ENCODE measurements around the gene ELAVL1.
"Not testable (repeated sequence)": the region's sequence is repeated elsewhere in the genome, so short reads cannot be mapped to it uniquely, and the experiment has no call there.

ELAVL1 gene

DNA sequence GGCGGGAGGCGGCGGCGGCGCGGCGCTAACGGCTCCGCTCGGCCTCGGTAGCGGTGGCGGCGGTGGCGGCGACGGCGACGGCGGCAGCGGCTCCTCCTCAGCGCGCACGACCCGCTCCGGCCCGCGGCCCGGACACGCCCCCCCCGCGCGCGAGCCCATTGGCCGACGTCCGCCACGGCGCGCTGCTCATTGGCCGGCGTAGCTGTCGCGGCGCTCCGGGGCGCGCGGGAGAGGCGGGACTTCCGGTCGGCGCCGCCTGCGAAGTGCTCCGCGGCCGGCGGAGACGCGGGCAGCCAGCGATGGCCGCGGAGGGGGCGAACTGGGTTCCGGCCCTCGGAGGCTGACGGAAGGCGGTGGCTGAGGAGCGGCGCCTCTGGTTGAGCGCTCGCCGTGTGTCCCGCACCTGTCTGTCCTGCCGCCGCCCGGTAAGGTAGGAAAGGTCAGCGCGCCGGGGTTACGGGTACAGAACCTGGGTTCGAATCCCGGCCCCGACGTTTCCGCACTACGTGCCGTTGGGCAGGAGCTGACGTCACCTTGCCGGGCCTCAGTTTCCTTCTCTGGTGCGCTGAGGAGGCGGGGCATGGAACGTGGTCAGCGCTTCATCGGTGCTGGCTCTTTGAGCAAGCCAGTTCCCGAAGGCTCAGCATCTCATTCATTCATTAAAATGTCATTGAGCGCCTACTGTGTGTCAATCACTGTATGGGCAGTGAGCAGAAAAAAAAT, at the start of gene ELAVL1:
Gene ELAVL1, minus strand, starts transcription at position 108 of the 723 bp plus-strand sequence. CDS start 13,826 bp downstream, outside the sequence.
- peak; percentile 46 for DNase-seq

DNA sequence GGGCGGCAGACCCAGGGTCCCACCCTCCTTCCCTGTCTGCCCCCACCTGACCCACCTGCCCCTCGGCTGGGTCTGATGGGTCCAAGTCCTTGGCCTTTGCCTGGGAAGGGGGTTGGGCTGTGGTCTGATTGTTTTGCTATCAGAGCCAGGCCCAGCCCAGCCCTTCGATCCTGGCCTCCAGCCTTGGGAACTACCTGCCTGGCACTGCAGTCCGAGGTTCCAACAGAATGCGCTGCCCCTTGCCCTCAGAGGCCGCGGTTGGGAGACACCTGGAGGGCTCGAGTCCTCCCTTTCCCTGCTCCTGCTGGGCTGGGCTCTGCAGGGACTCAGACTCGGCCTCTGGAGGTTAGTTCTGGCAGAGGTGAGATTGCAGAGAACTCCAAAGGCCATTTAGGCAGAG, 48.7 kb upstream of the ELAVL1 start:
- no peak for DNase-seq

DNA sequence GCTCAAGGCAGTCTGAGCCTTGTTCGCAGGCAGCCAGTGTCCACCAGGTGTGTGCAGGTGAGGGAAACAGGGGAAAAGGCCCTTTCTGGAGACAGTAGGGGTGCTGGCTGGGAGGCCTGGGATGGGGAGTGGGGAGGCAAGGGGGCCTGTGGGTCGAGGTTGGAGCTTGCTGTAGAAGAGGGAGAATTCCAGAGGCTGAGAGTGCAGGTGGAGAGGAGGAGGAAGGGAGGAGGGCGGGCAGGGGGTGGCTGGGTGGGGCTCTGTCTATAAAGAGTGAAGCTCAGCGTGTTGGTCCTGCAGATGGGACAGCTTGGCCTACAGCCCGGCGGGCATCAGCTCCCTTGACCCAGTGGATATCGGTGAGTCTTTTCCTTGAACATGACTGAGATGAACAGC, 47.0 kb upstream of the ELAVL1 start, which contains the start of gene CCL25:
Gene CCL25, plus strand, starts transcription at position 297 of the 396 bp plus-strand sequence. CDS start 290 bp downstream, outside the sequence.
- DNase-seq: no peak

DNA sequence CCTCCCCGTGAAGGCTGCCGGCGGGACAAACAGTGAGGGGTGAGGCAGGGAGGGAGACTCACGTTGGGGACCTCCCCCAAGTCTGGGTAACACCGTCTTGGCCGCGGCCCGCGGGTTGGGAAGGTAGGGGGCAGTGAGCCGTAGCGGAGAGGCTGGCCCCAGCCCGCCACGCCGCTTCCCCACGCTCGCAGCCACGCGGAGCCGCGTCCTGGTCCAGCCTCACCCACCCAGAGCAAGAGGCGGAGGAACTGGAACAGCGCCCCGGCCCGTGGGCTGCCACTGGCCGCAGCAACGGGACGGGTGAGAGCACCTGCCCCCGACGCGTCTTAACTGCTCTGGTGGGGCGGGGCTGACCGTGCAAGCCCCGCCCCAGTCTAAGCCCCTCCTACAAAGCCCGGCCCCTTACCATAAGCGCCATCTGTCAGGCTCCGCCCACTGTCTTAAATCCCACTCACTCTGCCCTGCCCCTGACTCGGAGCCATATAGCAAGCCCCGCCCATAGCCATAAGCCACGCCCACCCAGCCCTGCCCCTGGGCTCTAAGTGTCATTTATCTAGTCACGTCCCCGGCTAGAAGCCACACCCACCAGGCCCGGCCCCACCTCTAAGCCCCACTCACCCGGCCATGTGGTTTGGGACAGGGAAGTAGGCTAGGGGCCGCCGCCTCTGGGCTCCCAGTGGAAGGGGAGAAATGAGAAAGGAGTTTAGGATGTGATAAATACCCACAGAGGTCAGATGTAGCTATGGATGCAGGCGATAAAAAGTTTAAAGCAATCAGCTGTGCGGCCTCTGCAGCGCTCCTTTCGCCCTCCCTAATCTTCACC, 45.0 kb upstream of the ELAVL1 start:
- peak; percentile 26 for DNase-seq

DNA sequence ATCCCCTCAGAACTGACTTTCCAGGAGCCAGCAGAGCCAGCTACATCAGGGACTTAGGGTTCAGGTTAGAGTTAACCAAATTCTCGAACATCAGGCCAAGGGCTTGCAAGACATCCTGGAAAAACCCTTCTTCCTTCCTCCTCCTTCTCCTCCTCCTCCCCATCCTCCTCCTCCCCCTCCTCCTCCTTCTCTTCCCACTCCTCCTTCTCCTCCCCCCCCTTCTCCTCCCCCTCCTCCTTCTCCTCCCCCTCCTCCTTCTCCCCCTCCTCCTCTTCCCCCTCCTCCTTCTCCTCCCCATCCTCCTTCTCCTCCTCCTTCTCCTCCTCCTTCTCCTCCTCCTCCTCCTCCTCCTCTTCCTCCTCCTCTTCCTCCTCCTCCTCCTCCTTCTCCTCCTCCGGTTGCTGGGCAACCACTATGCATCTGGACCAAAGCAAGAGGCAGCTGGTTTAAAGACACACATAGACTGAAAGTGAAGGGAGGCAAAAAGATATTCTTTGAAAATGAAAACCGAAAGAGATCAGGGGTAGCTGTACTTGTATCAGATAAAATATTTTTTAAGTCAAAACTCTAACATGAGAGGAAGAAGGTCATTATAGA, 41.2 kb upstream of the ELAVL1 start:
- DNase-seq: no peak

DNA sequence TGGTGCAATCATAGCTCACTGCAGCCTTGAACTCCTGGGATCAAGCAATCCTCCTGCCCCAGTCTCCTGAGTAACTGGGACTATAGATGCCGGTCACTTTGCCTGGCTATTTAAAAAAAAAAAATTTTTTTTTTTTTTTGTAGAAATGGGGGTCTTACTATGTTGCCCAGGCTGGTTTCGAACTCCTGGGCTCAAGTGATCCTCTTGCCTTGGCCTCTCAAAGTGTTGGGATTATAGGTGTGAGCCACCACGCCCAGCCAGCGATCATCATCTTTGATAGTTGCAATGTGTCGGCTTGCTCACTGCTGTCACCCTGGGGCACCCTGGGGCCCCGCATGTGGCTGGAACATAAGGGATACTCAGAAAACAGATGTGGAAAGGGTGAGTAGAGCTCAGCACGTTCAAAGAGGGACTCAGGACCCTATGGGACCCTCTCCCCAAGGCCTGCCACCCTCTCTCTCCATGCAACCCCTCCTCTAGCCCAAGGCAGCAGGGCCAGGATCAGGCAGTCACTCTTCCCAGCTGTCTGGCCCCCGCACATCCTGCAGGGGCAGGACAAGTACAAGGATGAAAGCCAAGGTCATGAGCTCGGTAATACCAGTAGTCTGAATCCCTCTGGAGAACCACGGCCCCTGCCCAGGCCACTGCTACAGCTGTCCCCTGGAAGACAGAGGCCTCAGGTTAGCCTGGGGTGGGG, 40.6 kb upstream of the ELAVL1 start:
- no peak for DNase-seq

DNA sequence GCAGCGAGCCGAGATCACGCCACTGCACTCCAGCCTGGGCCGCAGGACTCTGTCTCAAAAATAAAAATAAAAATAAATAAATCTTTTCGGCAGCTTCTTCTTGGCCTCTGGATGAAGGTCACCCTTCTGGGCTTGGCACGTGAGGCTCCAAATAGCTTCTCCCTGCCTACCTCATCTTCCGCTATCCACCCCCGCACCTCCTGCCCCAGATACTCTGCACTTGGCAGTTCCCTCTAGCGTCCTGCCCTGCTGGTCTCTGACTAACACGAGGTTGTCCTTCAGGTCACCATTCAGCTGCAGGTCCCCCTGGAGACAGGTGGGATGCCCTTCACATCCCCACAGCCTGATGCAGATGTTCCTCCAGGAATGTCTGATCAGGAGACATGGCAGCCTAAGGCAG, 38.6 kb upstream of the ELAVL1 start:
- no peak for DNase-seq

DNA sequence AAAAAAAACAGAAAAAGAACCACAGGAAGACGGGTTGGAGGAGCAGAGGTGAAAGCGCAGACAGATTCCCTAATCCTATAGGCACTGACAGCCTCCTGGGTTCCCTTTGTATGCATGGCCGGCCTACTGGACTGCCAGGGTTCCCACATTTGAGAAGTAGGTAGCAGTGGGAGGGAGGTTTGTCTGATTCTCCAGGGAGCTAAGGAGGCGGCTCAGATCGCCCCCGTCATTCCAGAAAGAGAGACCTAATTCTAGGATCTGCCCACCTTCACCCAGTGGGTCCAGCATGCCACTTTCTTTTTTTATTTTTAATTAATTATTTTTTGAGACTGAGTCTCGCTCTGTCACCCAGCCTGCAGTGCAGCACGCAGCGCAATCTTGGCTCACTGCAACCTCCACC, 37.5 kb upstream of the ELAVL1 start:
- DNase-seq: no peak

DNA sequence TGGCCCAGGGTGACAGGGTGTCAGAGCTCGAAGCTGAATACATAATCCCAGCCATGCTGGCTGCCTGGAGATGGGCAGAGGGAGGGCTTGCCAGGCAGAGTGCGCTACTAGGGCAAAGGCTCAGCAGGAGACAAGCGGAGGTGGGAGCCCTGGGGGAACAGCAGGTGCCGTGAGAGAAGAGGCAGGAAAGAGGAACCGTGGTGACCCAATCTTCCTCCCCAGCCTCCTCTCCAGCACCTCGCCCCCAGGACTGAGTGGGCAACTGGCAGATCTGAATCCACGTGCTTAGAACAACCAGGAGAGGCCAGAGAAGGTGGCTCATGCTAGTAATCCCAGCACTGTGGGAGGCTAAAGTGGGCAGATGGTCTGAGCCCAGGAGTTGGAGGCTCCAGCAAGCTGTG, 36.1 kb upstream of the ELAVL1 start:
- no peak for DNase-seq

DNA sequence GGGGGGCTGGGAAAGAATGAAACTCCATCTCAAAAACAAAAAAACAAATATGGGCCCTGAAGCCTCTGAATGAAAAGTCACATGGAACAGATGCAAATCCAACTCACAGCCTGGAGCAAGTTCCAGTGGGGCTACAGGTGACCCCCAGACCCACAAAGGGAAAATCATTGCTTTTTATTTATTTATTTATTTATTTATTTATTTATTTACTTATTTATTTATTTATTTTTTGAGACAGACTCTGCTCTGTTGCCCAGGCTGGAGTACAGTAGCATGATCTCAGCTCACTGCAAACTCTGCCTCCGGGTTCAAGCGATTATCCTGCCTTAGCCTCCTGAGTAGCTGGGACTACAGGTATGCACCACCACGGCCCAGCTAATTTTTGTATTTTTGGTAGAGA, 33.8 kb upstream of the ELAVL1 start:
- no peak for DNase-seq

DNA sequence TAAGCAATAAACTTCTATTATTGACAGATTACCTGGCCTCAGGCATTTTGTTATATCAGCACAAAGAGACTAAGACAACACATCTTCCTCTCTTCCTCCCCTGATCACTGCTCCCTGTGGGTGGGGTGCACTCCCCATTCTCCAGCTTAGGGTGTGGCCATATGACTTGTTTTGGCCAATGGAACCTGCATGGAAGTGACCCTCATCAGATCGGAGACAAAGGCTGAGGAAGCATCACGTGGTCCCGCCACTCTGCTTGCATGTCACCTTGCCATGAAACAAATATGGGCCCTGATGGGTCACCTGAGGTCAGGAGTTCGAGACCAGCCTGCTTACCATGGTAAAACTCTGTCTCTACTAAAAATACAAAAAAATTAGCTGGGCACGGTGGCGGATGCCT, 33.4 kb upstream of the ELAVL1 start:
- DNase-seq: no peak

DNA sequence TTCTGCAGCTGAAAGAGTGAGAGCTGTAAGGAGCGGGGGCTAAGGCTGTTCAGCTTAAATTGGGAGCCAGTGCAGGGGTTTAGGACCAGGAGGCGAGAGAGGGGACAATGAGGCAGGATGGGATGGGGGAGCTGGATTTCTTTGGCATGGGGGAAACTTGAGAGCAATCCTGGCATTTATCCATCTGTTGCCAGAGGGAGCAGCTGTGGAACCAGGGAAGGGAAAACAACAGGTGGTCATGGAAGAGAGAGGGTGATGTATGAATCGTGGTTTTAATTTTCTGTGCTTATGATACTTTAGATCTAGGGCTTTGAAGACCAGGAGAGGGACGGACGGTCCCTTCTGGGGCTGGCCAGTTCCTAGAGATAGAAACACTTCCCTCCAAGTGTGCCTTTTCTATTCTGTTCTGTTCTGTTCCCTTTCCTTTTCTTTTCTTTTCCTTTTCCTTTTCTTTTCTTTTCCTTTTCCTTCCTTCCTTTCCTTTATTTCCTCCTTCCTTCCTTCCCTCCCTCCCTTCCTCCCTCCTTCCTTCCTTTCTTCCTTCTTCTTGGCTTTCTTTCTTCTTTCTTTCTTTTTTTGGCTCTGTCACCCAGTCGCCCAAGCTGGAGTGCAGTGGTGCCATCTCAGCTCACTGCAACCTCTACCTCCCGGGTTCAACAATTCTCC, 31.1 kb upstream of the ELAVL1 start:
- DNase-seq: peak; percentile 68

DNA sequence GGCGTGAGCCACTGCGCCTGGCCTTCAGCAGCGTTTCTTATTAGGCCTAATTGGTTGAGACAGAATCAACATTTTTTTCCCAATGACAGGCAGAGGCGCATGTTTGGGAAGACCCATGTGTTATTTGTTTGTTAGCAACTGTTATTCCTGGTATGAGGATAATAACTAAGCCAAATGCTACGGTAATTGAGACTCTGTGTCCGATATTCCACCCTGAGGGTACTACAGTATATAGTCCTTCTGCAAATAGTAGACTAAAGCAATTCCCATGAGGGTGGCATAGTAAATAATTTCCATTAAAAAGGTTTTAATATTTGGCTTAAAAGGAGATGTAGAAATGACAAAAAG, 28.7 kb upstream of the ELAVL1 start:
- DNase-seq: no peak

DNA sequence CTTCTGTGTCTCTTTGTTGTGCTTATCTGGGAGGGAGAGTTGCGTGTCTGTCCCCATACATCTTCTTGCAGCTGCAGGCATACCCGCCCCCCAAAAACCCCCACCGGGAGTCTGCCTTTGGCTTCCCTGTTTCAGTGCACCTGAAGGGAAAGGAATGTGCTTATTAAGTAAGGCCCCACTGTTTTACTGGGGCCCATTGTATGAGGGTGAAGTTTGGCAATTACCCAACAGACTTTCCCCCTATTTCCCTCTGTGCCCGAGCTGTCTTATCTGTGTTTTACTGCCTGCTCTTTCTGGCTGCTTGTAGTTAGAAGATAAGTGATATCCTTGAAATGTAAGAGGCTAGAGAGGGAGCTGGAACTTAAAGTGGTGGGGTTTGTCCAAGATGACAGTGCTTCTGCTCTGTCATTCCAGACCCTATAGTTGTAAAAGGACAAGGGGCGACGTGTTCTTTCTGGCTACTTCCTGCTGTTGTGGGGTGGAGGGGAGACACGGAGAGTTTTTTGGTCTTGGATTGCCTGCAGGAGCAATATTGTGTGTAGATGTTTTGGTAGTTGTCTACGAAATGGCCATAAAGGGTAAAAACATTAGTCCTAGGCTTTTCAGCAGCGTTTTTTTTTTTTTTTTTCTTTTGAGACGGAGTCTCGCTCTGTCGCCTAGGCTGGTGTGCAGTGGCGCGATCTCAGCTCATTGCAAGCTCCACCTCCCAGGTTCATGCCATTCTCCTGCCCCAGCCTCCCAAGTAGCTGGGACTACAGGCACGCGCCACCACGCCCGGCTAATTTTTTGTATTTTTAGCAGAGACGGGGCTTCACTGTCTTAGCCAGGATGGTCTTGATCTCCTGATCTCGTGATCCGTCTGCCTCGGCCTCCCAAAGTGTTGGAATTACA, 28.1 kb upstream of the ELAVL1 start:
- not testable (repeated sequence) for DNase-seq

DNA sequence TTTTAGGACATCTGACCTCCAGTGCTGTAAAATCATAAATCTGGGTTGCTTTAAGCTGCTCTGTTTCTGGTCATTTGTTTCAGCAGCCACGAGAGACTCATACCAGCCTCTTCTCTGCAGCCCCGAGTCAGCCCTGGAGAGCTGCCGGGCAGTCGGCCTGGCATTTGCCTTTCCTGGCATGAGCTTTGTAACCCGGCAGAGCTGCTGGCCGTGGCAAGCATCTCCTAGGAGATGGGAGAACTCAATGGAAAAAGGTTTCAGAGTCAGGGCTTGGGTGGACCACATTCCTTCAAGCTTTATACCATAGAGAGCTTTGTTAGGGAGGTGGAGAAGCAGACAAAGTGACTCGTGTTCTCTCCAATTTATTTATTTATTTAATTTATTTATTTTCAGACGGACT, 25.5 kb upstream of the ELAVL1 start:
- no peak for DNase-seq

DNA sequence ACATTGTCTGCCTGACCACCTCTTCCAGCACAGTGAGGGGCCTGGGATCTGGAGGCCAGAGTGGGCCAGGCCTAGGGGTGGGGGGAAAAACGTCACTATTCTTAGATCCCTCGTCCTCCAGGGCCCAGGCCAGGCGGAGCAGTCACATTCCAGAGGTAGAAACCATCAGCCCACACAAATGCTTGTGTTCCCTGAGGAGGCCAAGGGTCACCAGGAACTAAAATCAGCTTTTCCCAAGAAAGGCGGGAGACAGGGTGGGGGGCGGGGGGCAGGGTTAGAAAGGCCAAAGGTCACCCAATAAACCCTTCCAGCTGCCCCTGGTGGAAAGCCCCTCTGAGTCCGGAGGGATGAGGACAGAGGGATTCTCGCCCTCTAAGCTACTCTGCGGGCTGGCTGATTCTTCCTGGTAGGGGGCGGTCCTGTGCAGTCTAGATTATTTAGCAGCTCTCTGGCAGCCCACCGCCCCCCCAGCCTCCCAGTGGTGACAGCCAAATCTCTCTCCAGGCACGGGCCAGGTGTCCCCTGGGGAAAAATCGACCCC, 23.6 kb upstream of the ELAVL1 start:
- DNase-seq: no peak

DNA sequence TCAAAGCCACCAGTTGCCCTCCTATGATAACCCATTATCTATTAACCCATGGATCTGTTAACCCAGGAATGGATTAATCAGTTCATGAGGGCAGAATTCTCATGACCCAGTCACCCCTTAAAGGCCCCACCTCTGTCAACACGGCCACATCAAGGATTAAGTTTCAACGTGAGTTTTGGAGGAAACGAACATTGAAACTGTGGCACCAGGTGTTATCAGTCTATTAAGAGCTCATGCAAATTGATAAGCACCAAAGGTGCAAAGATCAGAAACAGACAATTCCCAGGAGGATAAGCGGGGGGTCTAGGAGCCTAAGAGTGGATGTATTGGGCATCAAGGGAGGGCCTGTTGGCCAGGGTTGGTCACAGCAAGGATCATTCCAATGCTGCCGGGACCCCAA, 19.9 kb upstream of the ELAVL1 start:
- no peak for DNase-seq

DNA sequence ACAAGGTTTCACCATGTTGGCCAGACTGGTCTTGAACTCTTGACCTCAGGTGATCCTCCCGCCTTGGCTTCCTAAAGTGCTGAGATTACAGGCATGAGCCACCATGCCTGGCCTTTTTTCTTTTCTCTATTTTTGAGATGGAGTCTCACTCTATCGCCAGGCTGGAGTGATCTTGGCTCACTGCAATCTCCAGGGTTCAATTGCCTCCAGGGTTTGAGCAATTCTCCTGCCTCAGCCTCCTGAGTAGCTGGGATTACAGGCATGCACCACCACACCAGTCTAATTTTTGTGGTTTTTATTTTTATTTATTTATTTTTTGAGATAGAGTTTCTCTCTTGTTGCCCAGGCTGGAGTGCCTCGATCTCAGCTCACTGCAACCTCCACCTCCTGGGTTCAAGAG, 18.8 kb upstream of the ELAVL1 start:
- not testable (repeated sequence) for DNase-seq

DNA sequence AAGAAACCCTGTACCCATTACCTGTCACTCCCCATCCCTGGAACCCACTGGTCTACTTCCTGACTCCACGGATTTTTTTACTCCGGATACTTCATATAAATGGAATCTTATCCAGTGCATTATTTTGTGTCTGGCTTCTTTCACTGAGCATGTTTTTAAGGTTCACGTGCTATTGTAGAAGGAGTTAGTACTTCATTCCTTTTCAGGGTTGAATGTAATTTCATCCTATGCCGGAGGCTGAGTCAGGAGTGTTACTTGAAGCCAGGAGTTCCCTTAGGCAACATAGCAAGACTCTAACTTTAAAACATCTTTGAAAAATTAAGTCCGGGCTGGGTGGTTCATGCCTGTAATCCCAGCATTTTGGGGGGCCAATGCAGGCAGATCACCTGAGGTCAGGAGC, 17.9 kb upstream of the ELAVL1 start:
- DNase-seq: no peak

DNA sequence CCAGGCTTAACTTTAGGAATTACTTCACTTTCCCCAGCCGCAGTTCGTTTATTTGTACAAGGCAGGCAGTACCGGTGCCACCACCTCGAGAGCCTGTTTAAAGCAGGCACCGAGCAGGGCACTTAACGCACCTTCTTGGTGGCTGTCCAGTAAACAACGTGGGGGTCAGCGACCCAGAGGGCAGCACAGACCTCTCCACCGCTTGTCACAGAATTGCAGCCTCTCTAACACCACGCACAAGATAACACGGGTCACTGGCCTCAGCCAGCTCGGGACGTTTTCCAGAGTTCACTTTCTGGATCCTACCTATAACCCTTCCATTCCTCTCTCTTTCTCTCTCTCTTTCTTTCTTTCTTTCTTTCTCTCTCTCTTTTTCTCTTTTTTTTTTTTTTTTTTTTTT, 16.8 kb upstream of the ELAVL1 start:
- DNase-seq: no peak

DNA sequence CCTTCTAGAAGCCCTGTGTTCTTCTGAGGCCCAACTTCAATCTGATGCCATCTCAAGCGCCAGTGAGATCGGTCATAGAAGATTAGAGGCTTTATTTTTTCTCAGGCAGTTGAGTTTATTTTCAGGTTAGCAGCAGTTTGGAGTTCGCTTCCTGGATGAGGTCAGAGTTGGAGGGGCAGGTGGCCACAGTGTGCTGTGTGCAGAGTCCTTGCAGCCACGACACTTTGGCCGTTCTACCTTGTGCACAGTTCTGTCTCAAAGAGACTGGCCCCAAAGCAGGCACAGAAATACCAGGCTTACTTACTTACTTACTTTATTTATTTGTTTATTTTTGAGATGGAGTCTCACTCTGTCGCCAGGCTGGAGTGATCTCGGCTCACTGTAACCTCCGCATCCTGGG, 15.9 kb upstream of the ELAVL1 start:
- no peak for DNase-seq

All from NCI-H1694 (cell line).